GM06990 (cell line): ENCODE results near the gene WDR88.
"Not testable (repeated sequence)": the region's sequence is repeated elsewhere in the genome, so short reads cannot be mapped to it uniquely, and the experiment has no call there.

Experiments used
- DNase-seq: peaks from one replicate; pipeline ENCODE4 v3.0.0-alpha.2; 2011; ENCODE audit not compliant: insufficient read length; ENCODE audit errors: extremely low read depth
- H3K27me3 ChIP-seq: replicated peaks from 2 replicates; pipeline ENCODE4 v1.6.0; 2011; ENCODE audit warnings: low read length; ENCODE audit not compliant: control insufficient read depth, insufficient read depth
- H3K36me3 ChIP-seq: 2 replicates; pipeline ENCODE4 v1.5.1; 2011; ENCODE audit warnings: low read length; ENCODE audit not compliant: control insufficient read depth, insufficient read depth
- H3K4me3 ChIP-seq: replicated peaks from 2 replicates; pipeline ENCODE4 v1.5.1; 2011; ENCODE audit warnings: low read depth, mild to moderate bottlenecking, control low read depth, low read length
- CTCF ChIP-seq: IDR thresholded peaks from 2 replicates; pipeline ENCODE4 v1.5.1; 2011; ENCODE audit warnings: low read length, control low read depth, mild to moderate bottlenecking, inconsistent platforms; ENCODE audit not compliant: insufficient read depth, poor library complexity, severe bottlenecking

Gene WDR88

GRCh38 chr19:33143897-33144405 lies 12.0 kb downstream of the WDR88 start:
- no peaks in the 10 kb centered on the region; the same call in 1 of the 2 replicates for H3K27me3 ChIP-seq
- H3K4me3 ChIP-seq: no peak overlapping the region
- peak; percentile 97 for TF ChIP-seq CTCF
- H3K36me3 ChIP-seq: no peaks in the 10 kb centered on the region
- DNase-seq: peak; percentile 48

- Histone ChIP-seq H3K27me3 (no peaks in the 10 kb centered on the region; the same call in 1 of the 2 replicates), H3K4me3 (no peak overlapping the region), H3K36me3 (no peaks in the 10 kb centered on the region)
- no peak for TF ChIP-seq CTCF
- DNase-seq: no peak
Measured at GRCh38 chr19:33146209-33146608, 14.3 kb downstream of the WDR88 start.

GRCh38 chr19:33147538-33147937 lies 15.6 kb downstream of the WDR88 start:
- DNase-seq: no peak
- H3K4me3 ChIP-seq: no peak overlapping the region
- no peak for TF ChIP-seq CTCF
- H3K36me3 ChIP-seq: no peaks in the 10 kb centered on the region
- H3K27me3 ChIP-seq: no peaks in the 10 kb centered on the region

GRCh38 chr19:33150852-33151518 lies 19.1 kb downstream of the WDR88 start:
- no peak for TF ChIP-seq CTCF
- Histone ChIP-seq H3K27me3 (no peaks in the 10 kb centered on the region), H3K36me3 (no peaks in the 10 kb centered on the region), H3K4me3 (no peak overlapping the region)
- no peak for DNase-seq

- no peak for DNase-seq
- H3K4me3 ChIP-seq: no peak overlapping the region
- no peaks in the 10 kb centered on the region for H3K36me3 ChIP-seq
- TF ChIP-seq CTCF: no peak
- H3K27me3 ChIP-seq: no peaks in the 10 kb centered on the region
Measured at GRCh38 chr19:33152176-33152575, 20.3 kb downstream of the WDR88 start.

GRCh38 chr19:33152625-33153024 lies 20.7 kb downstream of the WDR88 start:
- not testable (repeated sequence) for H3K4me3 ChIP-seq, DNase-seq, H3K36me3 ChIP-seq, H3K27me3 ChIP-seq

- H3K27me3 ChIP-seq, DNase-seq, H3K36me3 ChIP-seq, H3K4me3 ChIP-seq: not testable (repeated sequence)
Measured at GRCh38 chr19:33154313-33154712, 22.4 kb downstream of the WDR88 start.
